GM12864 (cell line): ENCODE measurements around the gene RPL31.

Source experiments
- DNase-seq: peaks from one replicate; pipeline ENCODE4 v3.0.0-alpha.2; 2011; ENCODE audit warnings: low read depth
- H3K4me3 ChIP-seq: 2 replicates; pipeline ENCODE4 v1.5.1; 2011; ENCODE audit warnings: mild to moderate bottlenecking, low read depth, low read length, control low read depth
- CTCF ChIP-seq: IDR thresholded peaks from 2 replicates; pipeline ENCODE4 v1.5.1; 2011; ENCODE audit warnings: low read depth, mild to moderate bottlenecking, moderate library complexity, low read length, control low read depth, inconsistent platforms; ENCODE audit errors: missing control alignments

The RPL31 gene

DNA sequence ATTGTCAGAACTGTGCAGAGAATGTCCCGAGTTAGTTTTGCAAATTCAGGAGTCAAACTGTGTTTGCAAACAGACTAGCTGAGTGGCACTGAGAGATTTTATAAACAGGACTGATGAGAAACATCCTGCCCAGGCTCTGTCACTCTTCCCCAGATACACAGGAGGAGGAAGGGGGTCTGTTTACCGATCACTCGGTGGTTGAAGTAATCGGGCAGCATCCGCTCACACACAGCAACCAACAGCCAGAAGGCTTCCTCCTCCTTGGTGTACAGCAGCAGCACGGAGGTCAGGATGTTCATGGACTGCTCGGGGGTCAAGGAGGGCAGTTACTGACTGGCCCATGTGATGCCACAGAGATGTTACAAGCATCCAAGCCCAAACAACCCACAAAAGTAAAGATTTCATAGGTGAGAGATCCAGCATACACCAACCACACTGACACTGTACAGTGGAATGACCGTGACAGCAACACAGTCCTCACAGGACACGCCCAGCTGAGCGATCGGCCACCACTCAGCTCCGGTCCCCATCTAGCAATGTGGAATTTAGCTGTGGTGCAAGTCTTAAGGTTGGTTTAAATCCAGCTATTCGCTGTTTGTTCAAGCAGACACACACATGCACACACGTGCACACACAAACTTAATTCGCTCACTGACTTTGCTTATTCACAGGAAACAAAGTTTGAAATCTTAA, 30.1 kb downstream of the RPL31 start:
- no peak for DNase-seq
- TF ChIP-seq CTCF, result no peak
- H3K4me3 ChIP-seq, result no peak overlapping the region

- no peak overlapping the region for H3K4me3 ChIP-seq
- TF ChIP-seq CTCF, result peak; percentile 43
- DNase-seq, result no peak
These were observed 34.5 kb downstream of the RPL31 start for GRCh38 chr2:101036562-101036961.

GRCh38 chr2:101037161-101037755, 35.2 kb downstream of the RPL31 start:
- H3K4me3 ChIP-seq, result no peak overlapping the region
- no peak for DNase-seq
- TF ChIP-seq CTCF, result no peak

- no peak overlapping the region for H3K4me3 ChIP-seq
- peak; percentile 68 for TF ChIP-seq CTCF
- no peak for DNase-seq
These were observed 36.6 kb downstream of the RPL31 start for GRCh38 chr2:101038455-101039255.

- DNase-seq, result no peak
- no peak for TF ChIP-seq CTCF
- H3K4me3 ChIP-seq, result no peak overlapping the region
These were observed 38.0 kb downstream of the RPL31 start for GRCh38 chr2:101040072-101040471.

DNA sequence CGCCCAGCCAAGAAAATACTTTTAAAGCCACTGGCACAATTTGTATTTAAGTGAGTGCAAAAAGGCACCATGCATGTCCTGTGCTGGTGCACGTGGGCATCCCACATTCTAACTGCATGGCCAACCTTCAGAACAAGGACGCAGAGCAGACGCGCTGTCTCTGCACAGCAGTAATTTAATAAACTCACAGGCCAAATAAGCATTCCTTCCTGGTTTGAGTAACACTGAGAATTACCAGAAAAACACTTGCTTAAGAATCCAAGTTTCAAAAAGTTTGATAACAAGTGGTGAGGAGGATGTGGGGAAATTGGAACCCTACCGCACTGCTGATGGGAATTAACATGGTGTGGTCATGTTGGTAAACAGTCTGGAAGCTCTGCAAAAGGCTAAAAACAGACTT, 38.7 kb downstream of the RPL31 start:
- TF ChIP-seq CTCF, result no peak

More for the DNA sequence above, 38.7 kb downstream of the RPL31 start:
- no peak for DNase-seq
- no peak overlapping the region for H3K4me3 ChIP-seq
